Subcutaneous abdominal adipose tissue (tissue), 5 donors: Measurements from ENCODE around the gene OIP5.
"Not testable (repeated sequence)": the region's sequence is repeated elsewhere in the genome, so short reads cannot be mapped to it uniquely, and the experiment has no call there.

Source experiments
- H3K27ac ChIP-seq: one replicate; pipeline ENCODE4 v1.7.0; 2013; ENCODE audit warnings: low read depth, mild to moderate bottlenecking, inconsistent platforms, low read length, moderate library complexity
- H3K27me3 ChIP-seq, 5 donors: one replicate each; pipeline ENCODE4 v1.7.0; 2013; ENCODE audit warnings: low read length in 5 of 5, inconsistent platforms in 1 of 5; ENCODE audit not compliant: control insufficient read depth in 5 of 5, insufficient read depth in 4 of 5
- H3K36me3 ChIP-seq, 5 donors: one replicate each; pipeline ENCODE4 v1.7.0; 2013; ENCODE audit warnings: low read length in 5 of 5; ENCODE audit not compliant: control insufficient read depth in 5 of 5, insufficient read depth in 5 of 5
- H3K4me1 ChIP-seq, 5 donors: one replicate each; pipeline ENCODE4 v1.7.0; 2013; ENCODE audit warnings: low read length in 5 of 5, mild to moderate bottlenecking in 3 of 5, moderate library complexity in 1 of 5; ENCODE audit not compliant: control insufficient read depth in 5 of 5, insufficient read depth in 5 of 5
- H3K4me3 ChIP-seq, 5 donors: one replicate each; pipeline ENCODE4 v1.7.0; 2013; ENCODE audit warnings: low read length in 5 of 5, low read depth in 1 of 5
- H3K9ac ChIP-seq, 5 donors: one replicate each; pipeline ENCODE4 v1.7.0; 2013; ENCODE audit warnings: low read length in 5 of 5, mild to moderate bottlenecking in 4 of 5, moderate library complexity in 3 of 5
- H3K9me3 ChIP-seq, 5 donors: one replicate each; pipeline ENCODE4 v1.7.0; 2013; ENCODE audit warnings: low read length in 5 of 5; ENCODE audit not compliant: control insufficient read depth in 5 of 5
- donor health status: healthy.
- donor health status: healthy.
- donor health status: healthy.
- donor health status: healthy.
- donor health status: healthy.

Gene OIP5

DNA sequence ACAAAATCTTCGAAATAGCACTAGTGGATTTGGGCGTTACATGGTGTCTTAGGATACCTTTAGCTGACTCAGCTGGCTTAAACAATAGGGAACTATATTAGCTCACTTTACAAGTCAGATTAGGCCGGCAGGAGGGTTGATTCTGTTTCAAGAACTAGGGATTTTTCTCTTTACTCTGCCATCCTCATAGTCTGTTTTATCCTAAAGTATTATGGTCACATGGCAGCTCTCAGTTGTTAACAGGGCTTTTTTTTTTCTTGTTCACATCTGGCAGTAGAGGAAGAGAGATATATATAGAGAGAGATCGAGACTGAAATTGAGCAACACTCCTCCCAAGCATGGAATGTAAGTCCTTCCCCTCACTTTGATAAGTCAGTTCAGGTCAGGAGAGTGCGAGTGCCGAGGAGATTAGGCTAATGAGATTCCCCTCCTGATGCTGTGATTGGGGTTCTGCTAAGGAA lies 68.5 kb downstream of the OIP5 start:
- H3K27ac ChIP-seq: peak overlapping the region; percentile 74

DNA sequence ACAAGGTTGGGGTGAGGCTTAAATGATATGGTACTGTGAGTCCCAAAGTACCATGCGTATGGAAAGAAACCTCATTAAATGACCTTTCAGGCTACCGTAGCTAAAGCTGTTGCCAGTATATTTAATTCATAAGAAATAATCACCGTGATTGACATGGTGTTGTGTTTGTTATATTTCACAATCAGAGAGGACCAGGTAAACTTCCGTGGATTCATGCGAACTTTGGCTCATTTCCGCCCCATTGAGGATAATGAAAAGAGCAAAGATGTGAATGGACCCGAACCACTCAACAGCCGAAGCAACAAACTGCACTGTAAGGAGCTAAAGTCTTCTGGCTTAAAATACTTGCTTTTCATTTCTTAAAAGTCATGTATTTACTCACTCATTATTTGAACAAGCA lies 69.8 kb downstream of the OIP5 start:
- H3K27me3 ChIP-seq: no peaks in the 10 kb centered on the region
- no peaks in the 10 kb centered on the region for H3K9me3 ChIP-seq
- H3K27ac ChIP-seq: peak overlapping the region; percentile 54
- peaks cover 2 to 53% (median 43%) of the 10 kb centered on the region in 5 donors for H3K4me1 ChIP-seq
- H3K4me3 ChIP-seq: no peak overlapping the region
- H3K36me3 ChIP-seq: peaks cover 10 to 37% (median 24%) of the 10 kb centered on the region in 5 donors
- no peak overlapping the region for H3K9ac ChIP-seq

More for the DNA sequence above, 68.5 kb downstream of the OIP5 start:
- Histone ChIP-seq H3K4me1 (peaks cover 1 to 39% (median 30%) of the 10 kb centered on the region in 5 donors), H3K36me3 (peaks cover 6 to 34% (median 20%) of the 10 kb centered on the region in 5 donors), H3K27me3 (no peaks in the 10 kb centered on the region), H3K9me3 (no peaks in the 10 kb centered on the region), H3K4me3 (no peak overlapping the region), H3K9ac (peak overlapping the region in 2 of 5 donors; percentile 27 to 39)

DNA sequence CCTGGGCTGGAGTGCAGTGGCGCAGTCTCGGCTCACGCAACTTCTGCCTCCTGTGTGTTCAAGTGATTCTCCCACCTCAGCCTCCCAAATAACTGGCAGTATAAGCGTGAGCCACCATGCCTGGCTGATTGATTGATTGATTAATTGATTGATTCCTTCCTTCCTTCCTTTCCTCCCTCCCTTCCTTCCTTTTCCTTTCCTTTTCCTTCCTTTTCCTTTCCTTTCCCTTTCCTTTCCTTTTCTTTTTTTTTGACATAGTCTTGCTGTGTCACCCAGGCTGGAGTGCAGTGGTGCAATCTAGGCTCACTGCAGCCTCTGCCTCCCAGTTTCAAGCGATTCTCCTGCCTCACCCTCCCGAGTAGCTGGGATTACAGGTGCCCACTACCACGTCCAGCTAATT lies 71.5 kb downstream of the OIP5 start:
- peaks cover 2 to 65% (median 52%) of the 10 kb centered on the region in 5 donors for H3K4me1 ChIP-seq
- H3K9me3 ChIP-seq, H3K9ac ChIP-seq, H3K4me3 ChIP-seq, H3K27me3 ChIP-seq: not testable (repeated sequence)
- peak overlapping the region; percentile 77 for H3K27ac ChIP-seq
- H3K36me3 ChIP-seq: peaks cover 10 to 37% (median 21%) of the 10 kb centered on the region in 5 donors

DNA sequence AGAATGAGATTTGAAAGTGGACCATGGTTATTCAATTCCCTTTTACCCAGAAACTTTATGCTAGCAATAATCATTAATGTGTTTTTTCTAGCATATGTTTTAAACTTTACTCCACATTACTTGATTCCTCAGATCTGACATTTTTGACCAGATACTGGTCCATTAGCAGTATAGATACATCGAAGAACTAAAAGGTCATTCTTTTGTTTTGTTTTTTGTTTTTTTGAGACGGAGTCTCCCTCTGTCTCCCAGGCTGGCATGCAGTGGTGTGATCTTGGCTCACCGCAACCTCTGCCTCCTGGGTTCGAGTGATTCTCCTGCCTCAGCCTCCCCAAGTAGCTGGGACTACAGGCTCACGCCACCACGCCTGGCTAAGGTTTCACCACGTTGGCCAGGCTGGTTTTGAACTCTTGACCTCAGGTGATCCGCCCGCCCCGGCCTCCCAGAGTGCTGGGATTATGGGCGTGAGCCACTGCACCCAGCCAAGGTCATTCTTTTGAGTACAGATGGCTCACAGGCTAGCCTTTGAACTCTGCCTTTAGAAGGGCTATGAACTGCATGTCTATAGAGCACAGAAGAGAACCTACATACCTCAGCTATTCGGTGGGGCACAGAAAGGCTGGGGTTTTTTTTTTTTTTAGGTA lies 72.7 kb downstream of the OIP5 start:
- H3K9ac ChIP-seq: peak overlapping the region in 4 of 5 donors; percentile 21 to 63 (median 43)
- H3K4me3 ChIP-seq: no peak overlapping the region
- no peaks in the 10 kb centered on the region for H3K27me3 ChIP-seq
- H3K27ac ChIP-seq: peak overlapping the region; percentile 77
- peaks cover 9 to 32% (median 18%) of the 10 kb centered on the region in 5 donors for H3K36me3 ChIP-seq
- H3K9me3 ChIP-seq: no peaks in the 10 kb centered on the region
- peaks cover 2 to 62% (median 50%) of the 10 kb centered on the region in 5 donors for H3K4me1 ChIP-seq
